ENCODE measurements around the gene APC. TPM values are rescaled to one million over a fixed set of nuclear protein-coding genes. Genes with fewer than 3 reads are reported as not detected.

Gene APC
- total and polyA plus RNA-seq, 2 of the 8 experiments (the other 6 are each of a cell fraction or from before 2014, with no cell fraction given): 6.8 to 41.9 TPM

DNA sequence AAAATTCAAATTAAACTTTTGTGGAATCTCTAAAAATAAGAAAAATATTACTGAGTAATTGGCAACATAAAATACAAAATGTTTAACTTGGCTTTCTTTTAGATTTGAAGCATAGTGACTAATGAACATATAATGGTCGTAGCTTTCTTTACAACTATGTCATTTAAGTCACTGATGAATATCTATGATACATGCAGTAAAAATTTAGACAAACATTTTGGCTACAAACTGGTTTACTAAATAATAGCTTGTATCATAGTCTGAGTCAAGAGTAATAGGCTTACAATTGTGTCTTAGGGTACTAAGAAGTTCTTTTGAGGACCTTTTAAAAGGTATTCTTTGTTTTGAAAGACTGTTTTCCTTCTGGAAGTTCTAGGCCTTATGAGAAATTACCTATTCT lies 2.0 kb upstream of the APC start (continued):
- TF ChIP-seq, protein P1, sequence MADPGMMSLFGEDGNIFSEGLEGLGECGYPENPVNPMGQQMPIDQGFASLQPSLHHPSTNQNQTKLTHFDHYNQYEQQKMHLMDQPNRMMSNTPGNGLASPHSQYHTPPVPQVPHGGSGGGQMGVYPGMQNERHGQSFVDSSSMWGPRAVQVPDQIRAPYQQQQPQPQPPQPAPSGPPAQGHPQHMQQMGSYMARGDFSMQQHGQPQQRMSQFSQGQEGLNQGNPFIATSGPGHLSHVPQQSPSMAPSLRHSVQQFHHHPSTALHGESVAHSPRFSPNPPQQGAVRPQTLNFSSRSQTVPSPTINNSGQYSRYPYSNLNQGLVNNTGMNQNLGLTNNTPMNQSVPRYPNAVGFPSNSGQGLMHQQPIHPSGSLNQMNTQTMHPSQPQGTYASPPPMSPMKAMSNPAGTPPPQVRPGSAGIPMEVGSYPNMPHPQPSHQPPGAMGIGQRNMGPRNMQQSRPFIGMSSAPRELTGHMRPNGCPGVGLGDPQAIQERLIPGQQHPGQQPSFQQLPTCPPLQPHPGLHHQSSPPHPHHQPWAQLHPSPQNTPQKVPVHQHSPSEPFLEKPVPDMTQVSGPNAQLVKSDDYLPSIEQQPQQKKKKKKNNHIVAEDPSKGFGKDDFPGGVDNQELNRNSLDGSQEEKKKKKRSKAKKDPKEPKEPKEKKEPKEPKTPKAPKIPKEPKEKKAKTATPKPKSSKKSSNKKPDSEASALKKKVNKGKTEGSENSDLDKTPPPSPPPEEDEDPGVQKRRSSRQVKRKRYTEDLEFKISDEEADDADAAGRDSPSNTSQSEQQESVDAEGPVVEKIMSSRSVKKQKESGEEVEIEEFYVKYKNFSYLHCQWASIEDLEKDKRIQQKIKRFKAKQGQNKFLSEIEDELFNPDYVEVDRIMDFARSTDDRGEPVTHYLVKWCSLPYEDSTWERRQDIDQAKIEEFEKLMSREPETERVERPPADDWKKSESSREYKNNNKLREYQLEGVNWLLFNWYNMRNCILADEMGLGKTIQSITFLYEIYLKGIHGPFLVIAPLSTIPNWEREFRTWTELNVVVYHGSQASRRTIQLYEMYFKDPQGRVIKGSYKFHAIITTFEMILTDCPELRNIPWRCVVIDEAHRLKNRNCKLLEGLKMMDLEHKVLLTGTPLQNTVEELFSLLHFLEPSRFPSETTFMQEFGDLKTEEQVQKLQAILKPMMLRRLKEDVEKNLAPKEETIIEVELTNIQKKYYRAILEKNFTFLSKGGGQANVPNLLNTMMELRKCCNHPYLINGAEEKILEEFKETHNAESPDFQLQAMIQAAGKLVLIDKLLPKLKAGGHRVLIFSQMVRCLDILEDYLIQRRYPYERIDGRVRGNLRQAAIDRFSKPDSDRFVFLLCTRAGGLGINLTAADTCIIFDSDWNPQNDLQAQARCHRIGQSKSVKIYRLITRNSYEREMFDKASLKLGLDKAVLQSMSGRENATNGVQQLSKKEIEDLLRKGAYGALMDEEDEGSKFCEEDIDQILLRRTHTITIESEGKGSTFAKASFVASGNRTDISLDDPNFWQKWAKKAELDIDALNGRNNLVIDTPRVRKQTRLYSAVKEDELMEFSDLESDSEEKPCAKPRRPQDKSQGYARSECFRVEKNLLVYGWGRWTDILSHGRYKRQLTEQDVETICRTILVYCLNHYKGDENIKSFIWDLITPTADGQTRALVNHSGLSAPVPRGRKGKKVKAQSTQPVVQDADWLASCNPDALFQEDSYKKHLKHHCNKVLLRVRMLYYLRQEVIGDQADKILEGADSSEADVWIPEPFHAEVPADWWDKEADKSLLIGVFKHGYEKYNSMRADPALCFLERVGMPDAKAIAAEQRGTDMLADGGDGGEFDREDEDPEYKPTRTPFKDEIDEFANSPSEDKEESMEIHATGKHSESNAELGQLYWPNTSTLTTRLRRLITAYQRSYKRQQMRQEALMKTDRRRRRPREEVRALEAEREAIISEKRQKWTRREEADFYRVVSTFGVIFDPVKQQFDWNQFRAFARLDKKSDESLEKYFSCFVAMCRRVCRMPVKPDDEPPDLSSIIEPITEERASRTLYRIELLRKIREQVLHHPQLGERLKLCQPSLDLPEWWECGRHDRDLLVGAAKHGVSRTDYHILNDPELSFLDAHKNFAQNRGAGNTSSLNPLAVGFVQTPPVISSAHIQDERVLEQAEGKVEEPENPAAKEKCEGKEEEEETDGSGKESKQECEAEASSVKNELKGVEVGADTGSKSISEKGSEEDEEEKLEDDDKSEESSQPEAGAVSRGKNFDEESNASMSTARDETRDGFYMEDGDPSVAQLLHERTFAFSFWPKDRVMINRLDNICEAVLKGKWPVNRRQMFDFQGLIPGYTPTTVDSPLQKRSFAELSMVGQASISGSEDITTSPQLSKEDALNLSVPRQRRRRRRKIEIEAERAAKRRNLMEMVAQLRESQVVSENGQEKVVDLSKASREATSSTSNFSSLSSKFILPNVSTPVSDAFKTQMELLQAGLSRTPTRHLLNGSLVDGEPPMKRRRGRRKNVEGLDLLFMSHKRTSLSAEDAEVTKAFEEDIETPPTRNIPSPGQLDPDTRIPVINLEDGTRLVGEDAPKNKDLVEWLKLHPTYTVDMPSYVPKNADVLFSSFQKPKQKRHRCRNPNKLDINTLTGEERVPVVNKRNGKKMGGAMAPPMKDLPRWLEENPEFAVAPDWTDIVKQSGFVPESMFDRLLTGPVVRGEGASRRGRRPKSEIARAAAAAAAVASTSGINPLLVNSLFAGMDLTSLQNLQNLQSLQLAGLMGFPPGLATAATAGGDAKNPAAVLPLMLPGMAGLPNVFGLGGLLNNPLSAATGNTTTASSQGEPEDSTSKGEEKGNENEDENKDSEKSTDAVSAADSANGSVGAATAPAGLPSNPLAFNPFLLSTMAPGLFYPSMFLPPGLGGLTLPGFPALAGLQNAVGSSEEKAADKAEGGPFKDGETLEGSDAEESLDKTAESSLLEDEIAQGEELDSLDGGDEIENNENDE (IDR thresholded peaks at IDR 0.05; ENCODE audit: insufficient replicate concordance, low read length): no peak
- TF ChIP-seq RNF2 (IDR thresholded peaks at IDR 0.05; ENCODE audit: borderline replicate concordance, low read depth, low read length, missing control alignments, poor library complexity, severe bottlenecking) (no peak), CHD2 (IDR thresholded peaks at IDR 0.05; ENCODE audit: low read length) (no peak), GTF2F1 (IDR thresholded peaks at IDR 0.05; ENCODE audit: borderline replicate concordance, low read depth, low read length) (no peak)
- TF ChIP-seq, protein P2, sequence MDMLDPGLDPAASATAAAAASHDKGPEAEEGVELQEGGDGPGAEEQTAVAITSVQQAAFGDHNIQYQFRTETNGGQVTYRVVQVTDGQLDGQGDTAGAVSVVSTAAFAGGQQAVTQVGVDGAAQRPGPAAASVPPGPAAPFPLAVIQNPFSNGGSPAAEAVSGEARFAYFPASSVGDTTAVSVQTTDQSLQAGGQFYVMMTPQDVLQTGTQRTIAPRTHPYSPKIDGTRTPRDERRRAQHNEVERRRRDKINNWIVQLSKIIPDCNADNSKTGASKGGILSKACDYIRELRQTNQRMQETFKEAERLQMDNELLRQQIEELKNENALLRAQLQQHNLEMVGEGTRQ (IDR thresholded peaks at IDR 0.05; ENCODE audit: low read length): no peak
